ENCODE data around the gene ZNF628. TPM values are rescaled to one million over a fixed set of nuclear protein-coding genes. Genes with fewer than 3 reads are reported as not detected.

The ZNF628 gene
- polyA plus RNA-seq, 3 donors: 0.50 to 3.1 TPM; not detected in 1

DNA sequence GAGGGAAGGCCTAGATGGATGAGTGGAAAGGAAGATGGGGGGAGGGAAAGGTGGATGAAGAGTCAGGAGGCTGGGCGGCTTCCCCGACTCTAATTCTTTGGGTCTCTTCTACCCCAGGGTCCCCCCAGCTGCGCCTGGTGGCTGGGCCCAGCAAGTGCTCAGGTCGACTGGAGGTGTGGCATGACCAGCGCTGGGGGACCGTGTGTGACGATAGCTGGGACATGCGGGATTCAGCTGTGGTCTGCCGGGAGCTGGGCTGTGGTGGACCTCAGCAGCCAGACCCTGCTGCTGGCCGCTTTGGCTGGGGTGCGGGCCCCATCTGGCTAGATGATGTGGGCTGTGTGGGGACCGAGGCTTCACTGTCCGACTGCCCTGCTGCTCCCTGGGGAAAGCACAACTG lies 21.3 kb downstream of the ZNF628 start:
- Histone ChIP-seq H2AFZ (ENCODE audit: insufficient read depth, low read depth, low read length, poor library complexity, severe bottlenecking) (no peak overlapping the region), H3K9ac (ENCODE audit: insufficient read depth, low read length, poor library complexity, severe bottlenecking) (no peak overlapping the region), H3K4me2 (replicated peaks; ENCODE audit: extremely low read depth, low read length, poor library complexity, severe bottlenecking) (no peak overlapping the region), H3K9me3 (replicated peaks in 1 of 2; ENCODE audit: control insufficient read depth in 1 of 2, insufficient read depth in 1 of 2, low read length in 2 of 2) (no peaks in the 10 kb centered on the region), H3K27me3 (ENCODE audit: control insufficient read depth in 2 of 2, insufficient read depth in 2 of 2, low read length in 2 of 2) (peaks cover 0 to 4% of the 10 kb centered on the region in 2 donors), H3K79me2 (ENCODE audit: insufficient read depth, low read length) (no peaks in the 10 kb centered on the region), H3K4me3 (replicated peaks in 1 of 3; ENCODE audit: low read depth in 2 of 3, low read length in 3 of 3) (no peak overlapping the region), H3K4me1 (ENCODE audit: control insufficient read depth in 1 of 2, insufficient read depth in 2 of 2, low read length in 2 of 2) (no peaks in the 10 kb centered on the region), H3K36me3 (replicated peaks in 1 of 2; ENCODE audit: control insufficient read depth in 1 of 2, insufficient read depth in 2 of 2, low read length in 2 of 2) (no peaks in the 10 kb centered on the region), H4K20me1 (ENCODE audit: insufficient read depth, low read length) (no peaks in the 10 kb centered on the region), H3K27ac (ENCODE audit: low read depth in 1 of 2, low read length in 2 of 2) (no peak overlapping the region)
- Mint-ChIP-seq H3K27me3 (ENCODE audit: low read depth in 3 of 3) (peaks cover 11 to 22% (median 11%) of the 10 kb centered on the region in 3 donors), H3K36me3 (peaks cover 0 to 2% of the 10 kb centered on the region in 2 donors), H3K27ac (peak overlapping the region in 1 of 7 donors; percentile 54), H3K9me3 (peaks cover 0 to 13% (median 8%) of the 10 kb centered on the region in 7 donors), H3K4me3 (no peak overlapping the region), H3K4me1 (no peaks in the 10 kb centered on the region)
- intact Hi-C loops (cut with micrococcal nuclease): no loop called here
- WGBS (ENCODE audit: insufficient coverage): 96% methylated on average over 13 of the region's 13 CpGs
- no peak for DNase-seq
- TF ChIP-seq, protein P1, sequence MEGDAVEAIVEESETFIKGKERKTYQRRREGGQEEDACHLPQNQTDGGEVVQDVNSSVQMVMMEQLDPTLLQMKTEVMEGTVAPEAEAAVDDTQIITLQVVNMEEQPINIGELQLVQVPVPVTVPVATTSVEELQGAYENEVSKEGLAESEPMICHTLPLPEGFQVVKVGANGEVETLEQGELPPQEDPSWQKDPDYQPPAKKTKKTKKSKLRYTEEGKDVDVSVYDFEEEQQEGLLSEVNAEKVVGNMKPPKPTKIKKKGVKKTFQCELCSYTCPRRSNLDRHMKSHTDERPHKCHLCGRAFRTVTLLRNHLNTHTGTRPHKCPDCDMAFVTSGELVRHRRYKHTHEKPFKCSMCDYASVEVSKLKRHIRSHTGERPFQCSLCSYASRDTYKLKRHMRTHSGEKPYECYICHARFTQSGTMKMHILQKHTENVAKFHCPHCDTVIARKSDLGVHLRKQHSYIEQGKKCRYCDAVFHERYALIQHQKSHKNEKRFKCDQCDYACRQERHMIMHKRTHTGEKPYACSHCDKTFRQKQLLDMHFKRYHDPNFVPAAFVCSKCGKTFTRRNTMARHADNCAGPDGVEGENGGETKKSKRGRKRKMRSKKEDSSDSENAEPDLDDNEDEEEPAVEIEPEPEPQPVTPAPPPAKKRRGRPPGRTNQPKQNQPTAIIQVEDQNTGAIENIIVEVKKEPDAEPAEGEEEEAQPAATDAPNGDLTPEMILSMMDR (IDR thresholded peaks at IDR 0.05): no peak

DNA sequence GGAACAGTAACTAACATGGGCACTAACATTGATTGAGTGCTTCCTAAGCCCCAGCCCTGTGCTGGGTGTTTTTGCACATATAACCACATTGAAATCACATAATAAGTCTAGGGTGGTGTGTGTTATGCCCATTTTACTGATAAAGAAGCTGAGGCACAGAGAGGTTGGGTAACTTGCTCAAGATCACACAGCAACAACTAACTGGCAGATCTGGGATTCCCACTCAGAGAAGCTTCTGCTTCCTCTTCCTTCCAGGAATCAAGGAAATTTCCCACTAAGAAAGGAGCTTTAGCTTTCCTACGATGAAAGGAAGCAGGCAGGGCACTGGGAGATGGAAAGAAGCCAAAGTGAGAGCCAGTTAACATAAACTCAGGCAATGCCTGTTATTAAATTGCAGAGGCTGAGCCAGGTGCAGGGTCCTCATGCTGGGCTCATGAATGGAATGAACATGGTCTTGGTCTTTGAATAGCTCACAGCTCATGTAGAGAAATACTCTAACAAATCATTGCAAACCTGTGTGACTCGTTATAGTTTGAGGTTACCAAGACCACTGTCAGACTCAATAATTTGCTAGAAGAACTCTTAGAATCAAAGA lies 21.9 kb downstream of the ZNF628 start:
- no CpG with 5 or more reads among the region's 2 CpGs for WGBS (ENCODE audit: insufficient coverage)
- Mint-ChIP-seq H3K4me3 (no peak overlapping the region), H3K9me3 (peaks cover 0 to 15% (median 10%) of the 10 kb centered on the region in 7 donors), H3K36me3 (peaks cover 0 to 2% of the 10 kb centered on the region in 2 donors), H3K4me1 (peaks cover 3% of the 10 kb centered on the region), H3K27ac (peak overlapping the region in 1 of 7 donors; percentile 54), H3K27me3 (ENCODE audit: low read depth in 3 of 3) (peaks cover 6 to 19% (median 11%) of the 10 kb centered on the region in 3 donors)
- Histone ChIP-seq H3K4me1 (ENCODE audit: control insufficient read depth in 1 of 2, insufficient read depth in 2 of 2, low read length in 2 of 2) (peaks cover 2% of the 10 kb centered on the region in 2 donors), H2AFZ (ENCODE audit: insufficient read depth, low read depth, low read length, poor library complexity, severe bottlenecking) (no peak overlapping the region), H3K9me3 (replicated peaks in 1 of 2; ENCODE audit: control insufficient read depth in 1 of 2, insufficient read depth in 1 of 2, low read length in 2 of 2) (no peaks in the 10 kb centered on the region), H3K9ac (ENCODE audit: insufficient read depth, low read length, poor library complexity, severe bottlenecking) (no peak overlapping the region), H3K4me2 (replicated peaks; ENCODE audit: extremely low read depth, low read length, poor library complexity, severe bottlenecking) (no peak overlapping the region), H4K20me1 (ENCODE audit: insufficient read depth, low read length) (no peaks in the 10 kb centered on the region), H3K27ac (ENCODE audit: low read depth in 1 of 2, low read length in 2 of 2) (no peak overlapping the region), H3K4me3 (replicated peaks in 1 of 3; ENCODE audit: low read depth in 2 of 3, low read length in 3 of 3) (no peak overlapping the region), H3K36me3 (replicated peaks in 1 of 2; ENCODE audit: control insufficient read depth in 1 of 2, insufficient read depth in 2 of 2, low read length in 2 of 2) (no peaks in the 10 kb centered on the region), H3K79me2 (ENCODE audit: insufficient read depth, low read length) (no peaks in the 10 kb centered on the region), H3K27me3 (ENCODE audit: control insufficient read depth in 2 of 2, insufficient read depth in 2 of 2, low read length in 2 of 2) (peaks cover 0 to 4% of the 10 kb centered on the region in 2 donors)
- no peak for DNase-seq
- TF ChIP-seq, protein P1 (IDR thresholded peaks at IDR 0.05): no peak
- intact Hi-C loops (cut with micrococcal nuclease): no loop called here
